Stimulated activated CD4-positive, alpha-beta T cell treated with anti-CD3 and anti-CD28 coated beads, Interleukin-12 subunit alpha, Interleukin-12 subunit beta, amount 100 ng/mL, for 4 hours (primary cell): ENCODE results near the gene KCNJ4.

Experiments used
- DNase-seq: peaks from one replicate; pipeline ENCODE4 v3.0.0-alpha.2; 2020

Gene KCNJ4

GRCh38 chr22:38451864-38452263 is 3.1 kb downstream of the KCNJ4 start:
- DNase-seq: no peak

GRCh38 chr22:38451404-38451803 is 3.6 kb downstream of the KCNJ4 start:
- DNase-seq: no peak

GRCh38 chr22:38450234-38450797 is 4.7 kb downstream of the KCNJ4 start:
- DNase-seq: no peak

- no peak for DNase-seq
Observed at GRCh38 chr22:38449776-38450175, 5.2 kb downstream of the KCNJ4 start.

GRCh38 chr22:38448945-38449745 is 5.9 kb downstream of the KCNJ4 start:
- DNase-seq: no peak

GRCh38 chr22:38446018-38446601 is 8.9 kb downstream of the KCNJ4 start:
- DNase-seq: no peak

- DNase-seq: no peak
Observed at GRCh38 chr22:38444783-38445182, 10.2 kb downstream of the KCNJ4 start.

- DNase-seq: no peak
Observed at GRCh38 chr22:38443628-38444521, 11.1 kb downstream of the KCNJ4 start.

GRCh38 chr22:38442967-38443627 is 11.9 kb downstream of the KCNJ4 start:
- DNase-seq: no peak

- DNase-seq: no peak
Observed at GRCh38 chr22:38441620-38442287, 13.2 kb downstream of the KCNJ4 start.

- DNase-seq: no peak
Observed at GRCh38 chr22:38440747-38441350, 14.2 kb downstream of the KCNJ4 start.

- DNase-seq: no peak
Observed at GRCh38 chr22:38437416-38437815, 17.6 kb downstream of the KCNJ4 start.

GRCh38 chr22:38436629-38437395 is 18.2 kb downstream of the KCNJ4 start:
- no peak for DNase-seq

- DNase-seq: no peak
Observed at GRCh38 chr22:38435965-38436364, 19.0 kb downstream of the KCNJ4 start.

GRCh38 chr22:38435010-38435409 is 20.0 kb downstream of the KCNJ4 start:
- no peak for DNase-seq

GRCh38 chr22:38433871-38434270 is 21.1 kb downstream of the KCNJ4 start:
- DNase-seq: no peak

GRCh38 chr22:38432264-38432663 is 22.7 kb downstream of the KCNJ4 start:
- no peak for DNase-seq

- no peak for DNase-seq
Observed at GRCh38 chr22:38431266-38432010, 23.6 kb downstream of the KCNJ4 start.

- no peak for DNase-seq
Observed at GRCh38 chr22:38429499-38430068, 25.4 kb downstream of the KCNJ4 start.

- no peak for DNase-seq
Observed at GRCh38 chr22:38428714-38429113, 26.3 kb downstream of the KCNJ4 start.
